ENCODE results near the gene BUD13. TPM values are rescaled to one million over a fixed set of nuclear protein-coding genes. Genes with fewer than 3 reads are reported as not detected.

Gene BUD13
- total and polyA plus RNA-seq, 2 of the 13 experiments (the other 11 are each of a cell fraction or from before 2014, with no cell fraction given) = 13.3 to 25.9 TPM

- TF ChIP-seq LRRFIP1 (CRISPR knock-in tag; conservative IDR thresholded peaks at IDR 0.05) (no peak; the same call in 1 of the 2 replicates), FOXP1 (IDR thresholded peaks at IDR 0.05) (no peak), FOXP1 (CRISPR knock-in tag; IDR thresholded peaks at IDR 0.05) (no peak), MIER2 (CRISPR knock-in tag; IDR thresholded peaks at IDR 0.05) (0 out of 2 replicates have a peak, but pooled peaks have one; percentile 22), ZFP62 (CRISPR knock-in tag; IDR thresholded peaks at IDR 0.05) (0 out of 2 replicates have a peak, but pooled peaks have one; percentile 40), NFKBIZ (CRISPR knock-in tag; IDR thresholded peaks at IDR 0.05) (peak; percentile 79; the same call in 1 of the 2 replicates), USF2 (IDR thresholded peaks at IDR 0.05; ENCODE audit: low read depth, low read length) (no peak), USF2 (CRISPR knock-in tag; IDR thresholded peaks at IDR 0.05; ENCODE audit: borderline replicate concordance) (no peak; the same call in 1 of the 2 replicates), ZNF768 (CRISPR knock-in tag; IDR thresholded peaks at IDR 0.05) (peak; percentile 82), ZNF766 (CRISPR knock-in tag; IDR thresholded peaks at IDR 0.05; ENCODE audit: borderline replicate concordance) (no peak), TRIM24 (CRISPR knock-in tag; IDR thresholded peaks at IDR 0.05) (no peak), ZNF720 (CRISPR knock-in tag; IDR thresholded peaks at IDR 0.05) (no peak; the same call in 1 of the 2 replicates), ZNF772 (CRISPR knock-in tag; IDR thresholded peaks at IDR 0.05) (peak; percentile 98), DBP (CRISPR knock-in tag; IDR thresholded peaks at IDR 0.05; ENCODE audit: not compliant biosample characterization) (no peak), KMT2A (CRISPR knock-in tag; IDR thresholded peaks at IDR 0.05) (peak; percentile 97), ZKSCAN1 (IDR thresholded peaks at IDR 0.05; ENCODE audit: low read length) (no peak), PHB2 (IDR thresholded peaks at IDR 0.05; ENCODE audit: partially characterized antibody) (no peak), ZNF704 (CRISPR knock-in tag; IDR thresholded peaks at IDR 0.05; ENCODE audit: borderline replicate concordance) (no peak; the same call in 1 of the 2 replicates), NFIB (CRISPR knock-in tag; IDR thresholded peaks at IDR 0.05; ENCODE audit: borderline replicate concordance) (no peak), RCOR2 (CRISPR knock-in tag; IDR thresholded peaks at IDR 0.05) (0 out of 2 replicates have a peak, but pooled peaks have one; percentile 31), HES4 (CRISPR knock-in tag; IDR thresholded peaks at IDR 0.05; ENCODE audit: borderline replicate concordance) (0 out of 2 replicates have a peak, but pooled peaks have one; percentile 64), ZNF282 (IDR thresholded peaks at IDR 0.05; ENCODE audit: partially characterized antibody) (no peak), ZBTB21 (CRISPR knock-in tag; IDR thresholded peaks at IDR 0.05) (no peak), ZNF547 (CRISPR knock-in tag; IDR thresholded peaks at IDR 0.05) (peak; percentile 91; the same call in 1 of the 2 replicates), ZNF432 (CRISPR knock-in tag; IDR thresholded peaks at IDR 0.05; ENCODE audit: borderline replicate concordance) (no peak)
Measured at GRCh38 chr11:116772443-116773202, at the start of gene BUD13 (continued).

Measured in HepG2 (cell line).